RCC 7860 (cell line): Measurements from ENCODE around the gene TSPAN12.
A peak's percentile ranks its signal among the peaks of the same experiment; 100 is the strongest.

Experiments used
- DNase-seq: peaks from one replicate; pipeline ENCODE4 v3.0.0-alpha.2; 2015; ENCODE audit warnings: low spot score
- FAIRE-seq: peaks from 2 replicates; lab custom pipeline; 2012; peaks lifted over from hg19 to GRCh38; lab: Jason Lieb, UNC

The TSPAN12 gene

DNA sequence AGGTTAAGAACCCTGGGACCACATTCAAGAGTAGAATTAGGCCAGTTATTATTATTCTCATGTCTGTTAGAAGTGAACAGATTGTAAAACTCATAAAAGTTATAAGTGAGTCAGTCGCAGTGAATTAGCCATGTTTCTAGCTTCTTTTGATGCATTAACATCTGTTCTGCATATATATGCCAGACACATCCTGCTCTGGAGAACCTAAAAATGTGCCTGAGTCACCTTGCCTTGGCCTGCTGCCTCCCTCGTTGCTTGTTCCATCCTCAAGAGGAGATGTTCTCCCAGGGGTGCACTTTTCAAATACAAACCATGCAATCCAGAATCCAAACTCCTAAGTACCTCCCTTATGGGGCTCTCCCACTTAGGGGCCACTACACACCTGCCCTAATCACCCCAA is 14.8 kb downstream of the TSPAN12 start:
- FAIRE-seq (no peak), DNase-seq (no peak)

DNA sequence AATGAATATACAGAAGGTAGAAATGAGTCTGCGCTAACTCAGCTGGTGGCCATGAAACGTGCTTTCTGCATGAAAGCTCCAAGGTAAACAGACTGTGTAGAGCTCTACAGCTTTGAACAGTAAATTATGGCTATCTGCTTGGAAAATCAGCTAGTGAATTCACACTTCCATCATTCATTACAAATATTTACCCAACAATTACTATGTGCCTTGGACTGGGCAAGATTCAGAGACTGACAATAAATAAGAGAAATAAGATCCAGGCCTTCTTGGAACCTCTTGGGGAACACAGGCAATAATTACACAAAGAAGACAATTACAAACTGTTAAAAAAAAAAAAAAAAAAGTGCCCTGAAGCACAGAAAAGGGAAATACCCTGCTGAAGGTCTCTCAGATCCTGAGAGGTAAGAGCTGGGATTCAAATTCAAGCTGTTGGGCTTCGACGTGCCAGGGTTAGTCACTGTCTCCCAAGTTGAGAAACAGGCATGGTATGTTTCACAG is 15.8 kb downstream of the TSPAN12 start:
- DNase-seq (peak; percentile 53), FAIRE-seq (no peak)

DNA sequence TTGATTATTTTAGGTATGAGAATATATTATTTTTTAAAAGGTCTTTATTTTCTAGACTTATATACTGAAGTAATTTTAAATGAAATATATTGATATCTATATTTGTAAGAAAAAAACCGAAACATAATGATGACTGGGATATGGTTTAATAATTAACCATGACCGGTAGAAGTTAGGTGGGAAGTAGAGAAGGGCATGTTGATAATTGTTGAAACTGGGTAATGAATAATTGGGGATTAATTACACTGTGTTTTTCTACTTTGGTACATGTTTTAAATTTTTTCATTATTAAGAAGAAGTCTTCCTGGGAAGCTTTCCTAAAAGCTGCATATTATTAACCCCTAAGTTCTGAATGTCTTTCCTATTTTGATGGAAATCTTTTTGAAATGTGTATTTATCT is 16.3 kb downstream of the TSPAN12 start:
- FAIRE-seq: peak; percentile 91

DNA sequence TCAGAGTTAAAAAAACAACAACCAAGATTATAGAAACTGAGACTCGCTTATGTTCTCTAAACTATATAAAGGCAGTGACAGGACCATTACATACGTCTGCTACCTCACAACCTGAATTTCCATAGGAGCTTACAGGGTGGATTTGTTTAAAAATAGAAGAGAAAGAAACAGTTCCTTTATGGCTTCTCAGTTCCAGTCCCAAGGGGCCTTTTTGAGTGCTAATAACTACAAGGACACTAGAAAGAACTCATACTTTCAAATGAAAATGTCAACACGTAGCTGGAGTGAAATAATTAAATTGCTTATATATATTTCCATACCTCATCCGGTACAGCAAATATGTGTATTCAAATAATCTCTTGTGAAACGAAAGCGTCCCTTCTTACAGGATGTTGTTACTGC is 19.7 kb downstream of the TSPAN12 start:
- FAIRE-seq: no peak
- no peak for DNase-seq

More for the DNA sequence above, 16.3 kb downstream of the TSPAN12 start:
- DNase-seq: peak; percentile 34

DNA sequence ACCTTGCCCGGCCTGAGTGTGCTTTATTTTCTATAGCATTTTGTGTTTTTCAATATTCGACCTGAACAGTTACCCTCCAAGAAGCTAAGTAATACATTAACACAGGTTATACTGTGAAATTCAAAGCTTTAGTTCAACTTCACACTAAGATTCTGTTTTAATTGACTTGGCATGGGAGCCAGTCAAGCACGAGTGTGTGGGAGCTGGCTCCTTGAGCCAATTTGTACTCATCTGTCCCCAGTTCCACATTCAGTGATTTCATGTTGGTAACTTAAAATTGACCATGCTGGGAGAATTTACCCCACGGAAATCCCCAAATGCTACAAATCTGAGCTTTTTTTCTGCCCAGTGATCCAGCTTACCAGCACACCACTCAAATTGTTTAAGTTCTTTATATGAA is 20.3 kb downstream of the TSPAN12 start:
- FAIRE-seq (peak; percentile 37), DNase-seq (no peak)

DNA sequence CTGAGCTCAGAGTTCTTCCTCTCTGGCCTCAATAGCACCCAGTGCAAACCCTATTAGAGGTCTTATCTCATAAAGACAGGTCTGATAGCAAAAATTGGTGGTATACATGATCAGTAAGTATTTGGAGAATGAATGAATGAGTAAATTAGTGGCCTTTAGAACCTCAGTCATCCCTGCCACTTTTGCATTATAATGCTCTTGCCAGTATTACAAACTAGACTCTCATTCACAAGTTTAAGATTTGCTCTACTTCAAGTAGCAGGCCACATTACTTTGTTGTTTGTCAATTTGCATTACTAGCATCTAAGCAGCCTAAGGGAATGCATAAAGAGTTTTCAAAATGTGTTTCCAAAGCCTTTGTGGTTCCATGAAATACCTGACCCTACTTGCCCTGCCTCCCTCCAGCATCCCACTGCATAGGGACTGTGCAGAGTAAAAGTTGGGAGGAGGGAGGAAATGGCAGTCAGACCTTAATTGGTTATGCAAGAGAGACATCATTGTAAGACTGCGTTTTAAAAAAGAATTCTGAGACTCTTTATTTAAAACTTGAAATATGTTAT is 21.3 kb downstream of the TSPAN12 start:
- DNase-seq: no peak
- FAIRE-seq: no peak

DNA sequence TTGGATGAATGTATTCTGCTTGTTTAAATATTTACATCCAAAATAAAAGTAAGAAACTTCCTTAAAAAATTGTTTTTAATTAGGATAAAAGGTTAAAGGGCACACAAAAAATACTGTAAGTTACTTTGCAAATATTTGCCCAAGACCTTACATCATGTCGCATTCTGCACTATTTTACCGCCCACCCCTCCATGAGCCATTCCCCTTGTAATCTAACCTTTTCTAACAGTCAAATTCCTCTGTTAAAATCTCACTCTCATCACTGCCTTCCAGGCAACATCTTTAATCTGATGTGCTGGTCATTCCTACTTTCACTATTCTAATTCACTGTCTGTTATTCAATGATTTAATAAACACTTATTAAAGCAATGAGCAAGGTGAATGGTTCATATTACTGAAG is 23.2 kb downstream of the TSPAN12 start:
- FAIRE-seq (no peak), DNase-seq (no peak)

DNA sequence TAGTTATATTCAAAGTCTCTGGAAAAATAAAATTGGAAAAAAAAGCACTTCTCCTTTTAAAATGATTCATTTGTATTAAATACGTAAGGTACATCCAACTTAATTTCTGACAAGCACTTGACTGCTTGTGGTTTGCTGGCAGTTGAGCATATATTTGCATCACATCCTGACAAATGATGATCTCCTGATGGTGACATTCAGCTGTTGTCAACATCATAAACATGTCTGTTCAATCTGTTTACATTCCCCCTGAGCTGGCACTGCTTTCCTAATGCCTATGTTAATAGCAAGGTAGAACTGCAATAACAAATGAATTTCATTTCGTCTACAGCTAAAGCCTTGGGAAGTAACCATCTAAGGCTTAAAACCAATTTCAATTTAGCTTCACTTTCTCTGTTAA is 24.4 kb downstream of the TSPAN12 start:
- DNase-seq (no peak), FAIRE-seq (no peak)

DNA sequence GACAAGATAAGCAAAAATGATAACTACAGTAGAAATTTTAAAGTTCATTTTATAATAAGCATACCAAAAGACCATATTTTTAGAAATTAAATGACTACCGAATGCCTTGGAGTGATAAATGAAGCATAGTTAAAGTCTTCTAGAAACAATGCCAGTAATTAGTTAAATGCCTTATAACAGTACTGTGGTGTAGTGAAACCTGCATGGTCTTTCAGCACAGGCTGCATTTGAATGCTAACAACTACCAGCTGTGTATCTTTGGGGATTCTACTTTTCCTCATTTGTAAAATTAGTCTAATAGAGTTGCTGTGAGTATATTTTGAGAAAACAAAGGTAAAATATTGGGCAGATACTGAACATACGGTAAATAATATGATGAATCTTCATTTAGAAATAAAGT is 25.1 kb downstream of the TSPAN12 start:
- no peak for DNase-seq
- no peak for FAIRE-seq

DNA sequence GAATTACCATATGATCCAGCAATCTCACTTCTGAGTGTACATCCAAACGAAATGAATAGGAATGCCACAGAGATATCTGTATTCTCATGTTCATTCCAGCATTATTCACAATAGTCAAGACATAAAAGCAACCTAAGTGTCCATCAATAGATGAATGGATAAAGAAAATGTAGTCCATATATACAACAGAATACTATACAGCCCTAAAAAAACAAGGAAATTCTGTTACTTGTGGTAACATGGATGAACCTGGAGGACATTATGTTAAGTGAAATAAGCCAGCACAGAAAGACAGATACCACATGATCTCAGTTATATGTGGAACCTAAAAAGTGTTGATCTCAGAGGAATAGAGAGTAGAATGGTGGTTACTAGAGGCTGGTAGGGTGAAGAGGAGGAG is 26.7 kb downstream of the TSPAN12 start:
- FAIRE-seq (no peak), DNase-seq (no peak)

DNA sequence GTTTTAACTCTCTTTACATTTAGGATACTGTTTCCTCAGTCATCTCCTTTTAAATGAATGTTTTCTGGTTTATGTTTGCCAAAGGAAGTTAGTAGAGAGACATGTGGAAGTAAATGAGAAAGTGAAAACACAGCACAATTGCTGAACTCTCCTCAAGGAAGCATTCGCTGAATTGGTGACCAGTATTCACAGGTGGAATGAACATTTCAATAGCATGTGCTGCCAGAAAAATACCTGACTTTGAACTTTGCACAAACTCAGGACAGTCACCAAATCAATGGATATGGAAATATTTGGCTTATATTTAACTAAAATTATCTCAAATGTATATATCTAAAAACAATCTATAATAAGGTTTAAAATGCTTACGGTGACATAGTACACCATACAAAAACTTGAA is 28.5 kb downstream of the TSPAN12 start:
- DNase-seq (no peak), FAIRE-seq (no peak)

DNA sequence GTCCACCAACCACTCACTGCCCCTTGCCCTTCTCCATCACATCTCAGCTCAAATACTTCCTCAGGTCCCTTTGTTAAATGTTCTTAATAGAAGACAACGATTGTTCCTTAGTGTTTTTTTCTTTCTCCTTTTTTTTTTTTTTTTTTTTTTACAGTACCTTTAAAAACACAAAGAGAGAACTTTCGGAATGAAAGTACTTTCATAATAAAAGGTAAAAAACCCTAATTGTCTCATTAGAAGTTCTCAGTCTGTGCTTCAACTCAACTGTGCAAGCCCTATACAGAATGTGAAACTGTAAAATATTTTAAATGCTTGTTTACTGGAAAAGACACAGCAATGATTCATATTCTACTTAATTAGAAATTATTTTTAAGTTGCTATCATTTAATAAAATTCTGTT is 29.4 kb downstream of the TSPAN12 start:
- FAIRE-seq: no peak
- no peak for DNase-seq

DNA sequence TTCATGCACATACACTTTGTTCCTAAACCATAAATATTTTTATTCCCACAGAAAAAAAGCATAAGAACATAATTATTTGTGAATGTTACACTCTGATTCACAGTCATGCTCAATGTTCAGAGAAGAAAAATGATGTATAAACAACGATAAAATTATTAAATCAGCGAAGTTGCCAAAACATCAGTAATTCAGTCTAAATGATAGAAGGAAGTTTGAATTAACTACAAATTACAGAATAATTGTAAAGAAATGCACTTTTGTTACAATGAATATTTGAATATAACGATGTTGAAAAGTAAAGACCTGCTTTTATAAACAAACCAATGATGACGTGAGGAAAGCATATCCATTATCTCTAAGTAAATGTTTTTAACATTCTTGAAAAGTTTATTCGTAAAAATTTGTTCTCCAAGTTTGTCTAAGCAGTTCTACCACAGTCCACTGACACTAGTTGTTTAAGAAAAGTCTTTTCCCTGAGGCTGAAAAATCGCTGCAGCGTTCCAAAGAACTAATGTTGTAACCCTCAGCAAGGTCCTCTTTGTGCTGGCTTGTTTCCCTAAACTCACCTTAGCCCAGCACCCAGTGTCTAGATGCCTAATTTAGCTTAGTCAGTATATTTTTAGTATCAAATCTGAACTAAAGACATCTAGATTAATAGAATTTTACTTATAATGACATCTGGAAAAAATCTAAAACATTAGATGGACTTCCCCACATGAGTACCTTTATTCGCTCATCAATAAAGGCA is 30.4 kb downstream of the TSPAN12 start:
- FAIRE-seq (no peak), DNase-seq (no peak)

DNA sequence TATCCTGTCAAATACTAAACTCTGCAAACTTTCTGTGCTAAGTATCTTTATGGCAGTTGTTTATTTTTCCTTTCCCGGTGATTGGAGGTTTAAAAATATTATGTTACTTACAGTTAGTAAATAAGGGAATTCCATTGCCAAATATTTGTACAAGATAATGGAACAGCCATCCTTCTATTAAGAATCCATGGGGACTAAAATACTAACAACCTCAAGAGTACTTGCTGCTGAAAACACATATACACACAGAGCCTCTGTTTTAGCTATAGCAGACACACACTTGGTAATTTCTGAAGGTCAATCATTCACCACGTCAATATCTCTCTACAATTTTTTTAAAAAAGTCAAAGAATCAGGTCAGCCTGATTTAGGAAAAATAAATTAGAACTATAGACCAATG is 32.4 kb downstream of the TSPAN12 start:
- FAIRE-seq (no peak), DNase-seq (no peak)

DNA sequence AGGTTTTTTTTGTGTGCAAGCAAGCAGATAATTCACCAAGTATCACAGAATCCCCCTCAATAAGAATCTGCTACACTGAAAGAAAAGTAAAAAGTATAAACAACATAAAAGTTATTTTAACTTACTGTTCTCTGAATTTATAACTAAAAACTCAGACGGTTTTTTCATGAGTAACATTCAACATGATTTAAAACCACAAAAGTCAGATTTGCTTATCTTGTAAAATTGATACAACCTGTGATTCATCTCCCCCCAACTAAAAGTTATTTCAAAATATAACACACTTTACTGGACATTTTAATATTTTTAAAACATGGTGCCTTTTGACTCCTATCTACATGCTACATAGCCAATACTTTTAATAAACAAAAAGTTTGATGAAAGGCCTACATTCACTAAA is 32.8 kb downstream of the TSPAN12 start:
- no peak for DNase-seq
- FAIRE-seq: peak; percentile 85

DNA sequence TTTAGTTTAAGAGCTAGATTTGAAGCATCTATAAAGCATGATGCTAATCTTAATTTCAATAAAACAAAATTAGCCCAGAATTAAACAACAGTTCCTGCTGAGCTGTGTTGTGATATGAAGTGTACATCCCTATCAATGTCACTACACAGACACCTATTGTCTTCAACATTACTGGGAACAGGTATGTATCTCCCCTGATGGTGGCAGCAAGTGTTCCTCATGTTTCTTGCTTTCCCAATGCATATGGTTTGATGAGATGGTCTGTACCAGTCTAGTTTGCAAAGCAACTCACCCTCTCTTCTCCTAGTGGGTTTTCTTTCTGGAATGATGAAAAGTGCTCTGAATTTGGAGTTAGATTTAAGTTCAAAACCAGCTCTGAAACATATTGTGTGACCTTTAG is 38.1 kb downstream of the TSPAN12 start:
- no peak for DNase-seq
- no peak for FAIRE-seq

DNA sequence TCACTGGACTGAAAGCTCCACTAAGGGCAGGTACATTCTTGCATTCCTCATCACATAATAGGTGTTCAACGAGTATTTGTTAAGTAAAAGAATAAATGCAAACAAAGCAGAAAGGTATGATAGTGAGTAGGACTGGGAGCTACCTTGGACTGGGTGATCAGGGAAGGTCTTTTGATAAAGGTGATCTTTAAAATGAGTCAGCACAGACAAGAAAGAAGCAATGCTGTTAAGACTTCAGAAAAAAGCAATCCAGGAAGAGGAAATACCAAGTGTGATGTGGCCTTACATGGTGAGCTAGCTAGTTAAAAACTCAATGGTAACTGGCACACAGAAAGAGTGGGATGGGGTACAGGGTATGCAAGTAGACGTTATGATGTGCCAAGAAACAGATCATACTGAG is 40.1 kb downstream of the TSPAN12 start:
- no peak for DNase-seq
- no peak for FAIRE-seq

DNA sequence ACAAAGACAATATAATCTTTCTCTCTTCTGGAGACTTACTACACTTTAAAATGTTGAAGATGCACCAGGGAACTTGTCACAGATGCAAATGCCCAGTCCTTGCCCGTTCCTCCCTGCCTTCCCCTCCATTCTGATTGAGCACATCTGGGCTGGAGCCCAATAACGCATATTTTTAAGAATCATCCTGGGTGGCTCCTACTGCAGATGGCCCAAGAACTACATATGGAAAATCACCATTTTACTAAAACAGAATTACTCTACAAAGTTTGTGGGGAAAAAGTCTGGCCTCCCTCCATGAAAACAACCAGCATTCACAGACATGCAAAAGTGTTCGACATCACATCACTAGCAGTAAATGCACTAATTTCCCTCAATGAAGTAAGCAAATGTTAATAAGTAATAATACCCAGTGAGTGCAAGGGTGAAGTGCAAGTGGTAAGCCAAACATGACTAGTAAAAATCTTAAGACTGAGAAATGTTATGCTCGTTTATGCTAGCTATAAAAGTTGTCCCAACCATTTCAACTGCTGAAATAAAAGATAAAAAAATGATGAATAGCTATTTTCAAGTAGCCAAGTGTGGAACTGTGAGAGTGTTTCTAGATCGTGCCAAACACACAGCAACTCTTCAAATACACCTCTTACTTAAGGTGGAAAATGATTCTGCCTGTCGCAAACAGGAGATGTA is 43.5 kb downstream of the TSPAN12 start:
- DNase-seq (no peak), FAIRE-seq (no peak)

DNA sequence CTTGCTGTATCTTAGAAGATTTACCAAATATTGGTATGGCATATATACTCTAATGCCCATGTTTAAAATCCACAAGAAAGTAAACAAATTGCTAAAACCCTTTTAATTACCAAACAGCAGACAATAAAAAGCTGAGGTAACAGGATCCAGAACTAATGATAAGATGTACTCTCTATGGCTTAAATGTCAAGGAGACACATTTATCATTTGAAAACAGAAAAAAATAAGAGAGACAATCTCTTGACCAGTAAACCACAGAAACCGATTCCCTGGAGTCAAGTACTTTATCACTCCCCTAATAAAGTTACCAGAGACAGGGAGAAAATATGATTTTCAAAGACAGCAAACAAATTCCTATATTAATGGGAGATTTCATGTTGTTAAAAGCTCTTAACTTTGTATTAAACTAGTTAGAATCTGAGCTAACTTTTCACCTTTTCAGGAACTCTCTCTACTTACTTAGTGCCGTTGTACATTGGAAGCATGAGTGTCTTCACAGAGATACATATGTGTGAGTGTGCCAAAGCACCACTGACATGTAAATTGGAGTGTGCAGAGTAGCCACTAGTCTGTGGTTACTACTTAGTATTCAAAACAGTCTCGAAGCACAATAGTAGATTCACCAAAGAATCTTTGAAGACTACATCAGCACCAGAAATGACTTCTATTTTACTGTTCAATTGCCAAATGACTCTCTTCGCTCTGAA is 44.2 kb downstream of the TSPAN12 start:
- no peak for DNase-seq
- FAIRE-seq: no peak

DNA sequence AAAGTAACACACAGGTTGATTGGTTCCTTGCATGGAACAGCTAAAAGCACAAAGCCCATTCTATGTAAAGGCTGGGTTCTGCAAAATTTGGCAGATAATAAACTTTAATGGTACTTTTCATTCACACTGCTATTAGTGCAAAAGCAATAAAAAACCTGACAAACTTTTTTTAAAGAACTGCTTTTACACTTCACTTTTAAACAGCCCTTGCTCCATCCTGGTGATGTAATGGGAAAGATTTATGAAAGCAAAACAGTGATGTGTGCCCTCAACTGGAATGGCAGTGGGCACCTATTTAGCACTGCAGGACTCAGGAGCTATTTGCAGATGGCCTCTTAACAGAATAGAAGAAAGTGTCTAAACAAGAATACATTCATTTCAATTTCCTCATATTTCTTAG is 44.9 kb downstream of the TSPAN12 start:
- no peak for FAIRE-seq
- no peak for DNase-seq

DNA sequence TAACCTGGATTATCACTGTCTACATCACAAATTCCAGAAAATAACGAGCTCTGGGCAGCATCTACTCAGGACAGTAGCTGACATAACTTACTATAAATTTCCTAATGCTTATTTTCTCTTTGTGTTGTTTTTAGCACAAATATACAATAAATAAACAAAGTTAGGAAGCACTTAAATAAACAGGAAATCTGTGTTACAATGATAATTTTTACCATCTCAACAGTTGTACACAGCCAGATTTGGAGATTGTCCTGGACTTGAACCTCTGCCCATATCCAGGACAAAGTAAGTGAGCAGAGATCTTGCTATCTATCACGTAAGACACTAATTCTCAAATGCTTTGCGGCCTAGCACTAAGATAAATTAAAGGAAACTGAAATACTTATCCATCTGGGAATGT is 48.7 kb downstream of the TSPAN12 start:
- DNase-seq (no peak), FAIRE-seq (no peak)

DNA sequence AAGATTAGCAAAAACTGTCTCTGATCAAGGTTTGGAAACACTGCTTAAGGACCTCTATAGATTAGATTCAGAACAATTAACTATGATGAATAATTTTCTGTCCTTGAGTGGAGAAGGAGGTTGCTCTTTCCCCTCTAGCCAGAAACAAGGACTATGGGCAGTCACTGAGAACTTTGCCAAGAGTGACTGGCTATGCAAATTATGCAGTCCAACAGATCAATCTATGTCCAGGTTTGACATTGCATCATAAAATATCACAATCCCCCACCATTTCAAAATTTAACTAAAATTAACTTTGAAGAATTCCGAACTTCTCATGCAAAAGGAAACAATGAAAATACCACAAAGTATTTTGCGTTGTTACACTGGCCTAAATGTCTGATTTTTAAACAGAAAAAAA is 50.6 kb downstream of the TSPAN12 start:
- FAIRE-seq (no peak), DNase-seq (no peak)
